KBM-7 (cell line): ENCODE results near the gene C19orf44.

Experiments used
- DNase-seq: peaks from one replicate; pipeline ENCODE4 v3.0.0-alpha.2; 2015
- in situ Hi-C: fragments of 300-500 bp; cut with MboI; formaldehyde crosslinking; loops from 2 replicates; pipeline ENCODE4 v1.14.3; 2020; ENCODE audit warnings: low sequenced_read_pairs, low pct_unique_long_range_greater_than_20kb, mixed read lengths

C19orf44 gene

DNA sequence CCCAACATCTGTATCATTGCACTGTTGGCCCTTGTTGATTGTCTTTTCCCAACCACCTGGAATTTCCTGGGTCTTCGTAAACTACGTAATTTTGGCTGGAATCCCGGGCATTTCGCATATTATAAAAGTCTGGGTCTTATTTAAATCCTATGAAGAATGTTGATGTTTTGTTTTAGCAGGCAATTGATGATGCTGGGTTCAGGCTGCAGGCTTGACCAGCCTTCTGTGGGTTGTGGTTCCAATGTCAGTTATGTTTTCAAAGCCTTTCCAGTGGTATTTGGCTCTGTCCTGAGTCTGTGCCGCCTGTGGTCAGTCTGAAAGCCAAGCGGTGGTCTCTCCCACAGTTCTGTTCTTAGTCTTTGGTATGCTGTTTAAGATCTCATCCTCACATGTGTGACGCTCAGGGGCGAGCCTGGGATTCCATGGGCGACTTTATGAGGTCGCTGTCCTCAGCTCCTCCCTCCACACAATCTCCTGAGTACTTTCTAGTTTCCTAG lies 63.6 kb downstream of the C19orf44 start:
- no peak for DNase-seq
- in situ Hi-C loops, result no loop called here

DNA sequence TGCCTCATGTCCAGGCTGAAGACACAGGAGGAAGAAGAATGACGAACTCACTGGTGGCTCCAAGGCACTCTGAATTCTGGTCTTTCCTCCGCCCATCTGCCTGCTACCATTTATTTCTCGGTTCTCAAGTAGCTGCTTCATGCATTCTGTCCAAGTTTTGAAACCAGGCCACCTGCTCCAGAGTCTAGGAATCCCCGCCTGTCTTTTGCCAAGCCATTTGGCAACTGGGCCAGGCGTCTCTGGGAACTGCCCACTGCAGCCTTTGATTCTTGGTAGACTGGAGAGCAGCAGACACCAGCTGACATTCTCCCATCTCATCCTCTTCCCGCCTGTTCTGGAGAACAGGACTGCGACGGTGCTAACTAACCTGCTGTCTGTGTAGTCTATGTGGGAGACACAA lies 65.2 kb downstream of the C19orf44 start:
- in situ Hi-C loops, result no loop called here
- DNase-seq, result no peak

DNA sequence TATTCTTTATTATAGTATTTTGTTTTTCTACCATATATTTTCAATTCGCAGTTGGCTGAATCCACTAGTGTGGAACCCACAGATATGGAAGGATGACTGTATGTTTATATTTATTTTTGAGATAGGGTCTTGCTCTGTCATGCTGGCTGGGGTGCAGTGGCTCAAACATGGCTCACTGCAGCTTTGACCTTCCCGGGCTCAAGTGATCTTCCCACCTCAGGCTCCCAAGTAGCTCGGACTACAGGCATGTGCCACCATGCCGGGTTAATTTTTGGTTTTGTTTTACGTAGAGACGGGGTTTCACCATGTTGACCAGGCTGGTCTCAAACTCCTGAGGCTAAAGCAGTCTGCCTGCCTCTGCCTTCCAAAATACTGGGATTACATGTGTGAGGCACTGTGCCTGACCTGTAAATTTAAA lies 66.4 kb downstream of the C19orf44 start:
- in situ Hi-C loops, result no loop called here
- DNase-seq, result no peak

DNA sequence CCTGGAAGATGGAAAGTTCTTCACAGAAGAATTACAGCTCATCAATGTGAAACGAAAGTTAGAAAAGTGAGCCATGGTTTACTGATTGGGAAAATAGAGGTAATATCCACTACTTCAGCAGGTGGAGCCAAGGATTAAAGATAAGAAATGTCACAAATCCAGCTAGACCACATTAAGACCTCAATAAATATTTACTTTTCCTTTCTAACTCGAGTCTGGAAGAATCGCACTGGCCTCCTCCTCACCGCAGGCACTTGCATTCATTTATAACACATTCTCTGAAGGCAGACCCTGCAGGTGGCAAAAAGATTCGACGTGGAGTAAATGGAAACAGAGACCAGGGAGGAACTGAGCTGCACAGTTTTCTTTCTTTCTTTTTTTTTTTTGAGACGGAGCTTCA lies 68.6 kb downstream of the C19orf44 start:
- DNase-seq, result no peak
- in situ Hi-C loops, result no loop called here

DNA sequence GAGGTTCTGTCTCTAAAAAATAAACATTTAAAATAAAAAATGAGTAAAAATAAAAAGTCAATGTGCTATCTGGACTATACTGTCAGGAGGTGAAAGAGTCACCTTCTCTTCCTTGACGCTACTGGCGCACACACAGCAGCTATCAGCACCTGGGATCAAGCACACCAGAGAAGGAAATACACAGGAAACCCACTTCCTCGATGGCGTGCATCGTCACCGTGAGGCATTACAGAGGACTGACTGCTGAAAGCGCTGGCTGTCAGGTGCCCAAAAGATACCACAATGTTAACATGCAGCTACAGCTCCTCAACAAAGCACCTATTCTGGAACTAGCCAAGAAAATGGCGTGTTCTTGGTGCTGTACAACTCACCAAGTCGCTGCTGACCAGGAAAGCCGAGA lies 70.0 kb downstream of the C19orf44 start:
- in situ Hi-C loops, result no loop called here
- peak; percentile 55 for DNase-seq

DNA sequence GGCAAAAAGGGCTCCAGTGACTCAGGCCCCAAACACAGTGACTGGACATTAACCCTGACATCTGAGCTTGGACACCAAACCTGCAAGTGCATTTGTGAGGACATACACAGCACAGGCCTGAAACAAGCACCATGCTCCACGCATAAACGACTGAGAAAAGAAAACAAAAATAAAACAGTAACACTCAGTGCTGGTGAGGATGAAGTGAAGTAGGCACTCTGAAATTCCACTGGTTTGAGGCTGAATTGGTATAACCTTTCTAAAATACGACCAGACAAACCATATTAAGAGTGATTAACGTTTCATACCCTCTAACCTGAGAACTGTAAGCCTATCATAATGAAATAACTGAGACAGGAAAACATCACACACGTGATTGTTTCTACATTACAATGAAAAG lies 70.5 kb downstream of the C19orf44 start:
- DNase-seq, result no peak

DNA sequence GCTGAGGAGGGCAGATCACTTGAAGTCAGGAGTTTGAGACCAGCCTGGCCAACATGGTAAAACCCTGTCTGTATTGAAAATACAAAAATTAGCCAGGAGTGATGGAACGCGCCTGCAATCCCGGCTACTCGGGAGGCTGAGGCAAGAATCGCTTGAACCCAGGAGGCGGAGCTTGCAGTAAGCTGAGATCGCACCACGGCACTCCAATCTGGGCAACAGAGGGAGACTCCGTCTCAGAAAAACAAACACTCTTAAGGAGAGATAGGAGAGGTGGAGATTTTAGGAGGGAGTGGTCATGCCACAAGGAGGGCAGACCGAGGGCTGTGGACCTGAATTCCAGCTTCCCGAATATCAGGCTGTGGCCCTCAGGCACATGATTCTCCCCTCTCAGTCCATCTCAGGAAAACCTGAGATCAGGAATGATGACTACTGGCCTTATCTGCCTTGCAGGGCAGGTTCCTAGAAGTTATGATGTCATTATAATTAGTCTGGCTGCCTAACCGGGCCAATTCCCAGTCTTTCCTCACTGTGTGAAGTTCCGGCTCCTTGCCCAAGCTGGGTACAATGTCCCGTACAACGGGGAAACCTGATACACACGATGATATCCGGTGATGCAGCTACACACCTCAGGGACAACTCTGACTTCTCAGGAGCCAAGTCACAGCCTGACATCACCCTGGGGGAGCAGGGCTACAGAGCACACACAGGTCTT lies 73.6 kb downstream of the C19orf44 start:
- DNase-seq, result no peak
- in situ Hi-C loops, result no loop called here

More for the DNA sequence above, 70.5 kb downstream of the C19orf44 start:
- in situ Hi-C loops, result no loop called here
